GM06990 (cell line): ENCODE results near the gene RAB22A.

Source experiments
- DNase-seq: peaks from one replicate; pipeline ENCODE4 v3.0.0-alpha.2; 2011; ENCODE audit not compliant: insufficient read length; ENCODE audit errors: extremely low read depth
- H3K27me3 ChIP-seq: replicated peaks from 2 replicates; pipeline ENCODE4 v1.6.0; 2011; ENCODE audit warnings: low read length; ENCODE audit not compliant: control insufficient read depth, insufficient read depth
- H3K36me3 ChIP-seq: 2 replicates; pipeline ENCODE4 v1.5.1; 2011; ENCODE audit warnings: low read length; ENCODE audit not compliant: control insufficient read depth, insufficient read depth
- H3K4me3 ChIP-seq: replicated peaks from 2 replicates; pipeline ENCODE4 v1.5.1; 2011; ENCODE audit warnings: low read depth, mild to moderate bottlenecking, control low read depth, low read length
- TF ChIP-seq, protein P1 (sequence below): IDR thresholded peaks from 2 replicates; pipeline ENCODE4 v1.5.1; 2011; ENCODE audit warnings: low read length, control low read depth, mild to moderate bottlenecking, inconsistent platforms; ENCODE audit not compliant: insufficient read depth, poor library complexity, severe bottlenecking

The RAB22A gene

DNA sequence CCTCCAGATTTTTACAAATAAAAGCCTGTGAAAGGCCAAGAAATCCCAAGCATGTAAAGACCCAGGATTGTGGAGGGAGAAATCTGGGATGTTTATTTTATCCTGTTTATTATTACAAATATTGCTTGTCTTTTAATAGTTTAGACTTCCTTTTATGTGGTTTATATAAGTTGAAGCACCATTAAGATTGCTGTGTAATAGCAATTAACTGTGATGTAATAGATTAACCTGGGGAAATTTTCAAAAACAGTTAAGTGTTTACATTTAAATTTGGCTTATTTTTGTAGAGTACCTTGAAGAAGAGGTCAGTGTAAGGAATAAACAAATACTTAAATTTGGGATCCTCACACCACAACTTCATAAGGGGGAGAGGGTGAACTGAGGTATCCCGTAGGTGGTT is 106.5 kb downstream of the RAB22A start:
- TF ChIP-seq, protein P1, sequence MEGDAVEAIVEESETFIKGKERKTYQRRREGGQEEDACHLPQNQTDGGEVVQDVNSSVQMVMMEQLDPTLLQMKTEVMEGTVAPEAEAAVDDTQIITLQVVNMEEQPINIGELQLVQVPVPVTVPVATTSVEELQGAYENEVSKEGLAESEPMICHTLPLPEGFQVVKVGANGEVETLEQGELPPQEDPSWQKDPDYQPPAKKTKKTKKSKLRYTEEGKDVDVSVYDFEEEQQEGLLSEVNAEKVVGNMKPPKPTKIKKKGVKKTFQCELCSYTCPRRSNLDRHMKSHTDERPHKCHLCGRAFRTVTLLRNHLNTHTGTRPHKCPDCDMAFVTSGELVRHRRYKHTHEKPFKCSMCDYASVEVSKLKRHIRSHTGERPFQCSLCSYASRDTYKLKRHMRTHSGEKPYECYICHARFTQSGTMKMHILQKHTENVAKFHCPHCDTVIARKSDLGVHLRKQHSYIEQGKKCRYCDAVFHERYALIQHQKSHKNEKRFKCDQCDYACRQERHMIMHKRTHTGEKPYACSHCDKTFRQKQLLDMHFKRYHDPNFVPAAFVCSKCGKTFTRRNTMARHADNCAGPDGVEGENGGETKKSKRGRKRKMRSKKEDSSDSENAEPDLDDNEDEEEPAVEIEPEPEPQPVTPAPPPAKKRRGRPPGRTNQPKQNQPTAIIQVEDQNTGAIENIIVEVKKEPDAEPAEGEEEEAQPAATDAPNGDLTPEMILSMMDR, result no peak
- H3K36me3 ChIP-seq, result no peaks in the 10 kb centered on the region; the same call in 1 of the 2 replicates

DNA sequence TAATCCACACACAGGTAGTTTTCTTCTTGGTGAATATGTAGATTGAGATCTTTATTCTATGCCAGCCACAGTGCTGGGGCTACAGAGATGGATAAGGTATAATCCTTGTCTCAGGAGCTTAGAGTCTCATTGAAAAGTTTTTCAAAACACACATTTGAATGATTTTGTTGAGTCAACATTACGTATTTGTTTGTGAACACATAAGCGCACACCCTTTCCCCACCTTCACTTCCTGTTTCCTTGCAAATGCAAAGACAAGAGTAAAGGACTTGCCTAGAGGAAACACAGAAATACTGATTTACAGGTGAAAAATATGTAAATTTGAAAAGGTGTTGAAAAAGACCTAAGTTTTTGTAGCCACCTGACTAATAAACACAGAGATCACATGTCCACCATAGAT is 107.3 kb downstream of the RAB22A start:
- peaks cover 2% of the 10 kb centered on the region for H3K36me3 ChIP-seq
- H3K4me3 ChIP-seq, result no peak overlapping the region
- H3K27me3 ChIP-seq, result no peaks in the 10 kb centered on the region
- TF ChIP-seq, protein P1, result no peak
- no peak for DNase-seq

More for the DNA sequence above, 106.5 kb downstream of the RAB22A start:
- no peak for DNase-seq
- Histone ChIP-seq H3K4me3 (no peak overlapping the region), H3K27me3 (no peaks in the 10 kb centered on the region)
